GM12864 (cell line): Measurements from ENCODE around the gene SPP1.

Source experiments
- DNase-seq: peaks from one replicate; pipeline ENCODE4 v3.0.0-alpha.2; 2011; ENCODE audit warnings: low read depth
- H3K4me3 ChIP-seq: 2 replicates; pipeline ENCODE4 v1.5.1; 2011; ENCODE audit warnings: mild to moderate bottlenecking, low read depth, low read length, control low read depth
- TF ChIP-seq, protein P1 (sequence below): IDR thresholded peaks from 2 replicates; pipeline ENCODE4 v1.5.1; 2011; ENCODE audit warnings: low read depth, mild to moderate bottlenecking, moderate library complexity, low read length, control low read depth, inconsistent platforms; ENCODE audit errors: missing control alignments

SPP1 gene

DNA sequence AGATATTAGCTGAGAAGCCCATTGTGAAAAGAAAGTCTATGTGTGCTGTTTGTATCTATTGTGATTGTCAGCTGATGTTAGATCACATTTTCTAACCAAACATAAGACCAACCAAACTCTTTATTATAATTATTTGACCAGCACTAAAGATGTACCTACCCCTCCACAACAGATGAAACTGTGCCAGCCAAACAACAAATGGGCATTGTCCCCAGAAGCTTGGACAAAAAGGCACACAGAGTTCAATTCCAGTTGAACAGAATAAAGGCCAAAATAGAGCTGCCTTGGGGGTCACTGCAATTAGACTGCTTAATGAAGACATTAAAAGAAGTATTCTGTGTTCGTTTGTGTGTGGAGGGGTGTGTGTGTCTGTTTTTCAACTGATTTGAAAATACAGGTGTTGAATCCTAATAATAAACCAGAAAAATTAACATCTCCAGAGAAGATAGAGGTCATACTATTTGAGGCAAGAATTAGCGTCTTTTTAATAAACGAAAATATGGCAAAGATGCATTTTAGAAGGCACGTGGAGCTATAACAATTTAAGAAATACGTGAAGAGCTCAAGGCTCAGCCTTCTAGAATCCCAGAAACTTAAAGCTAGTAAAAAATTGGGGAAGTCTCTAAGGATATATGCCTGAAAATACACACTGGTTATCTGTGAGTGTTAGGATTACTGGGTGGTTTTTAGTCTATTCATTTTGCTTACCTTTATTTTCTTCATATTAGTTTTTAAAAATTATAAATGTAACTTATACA is 2.2 kb downstream of the SPP1 start:
- H3K4me3 ChIP-seq, result no peak overlapping the region
- DNase-seq, result no peak
- TF ChIP-seq, protein P1, sequence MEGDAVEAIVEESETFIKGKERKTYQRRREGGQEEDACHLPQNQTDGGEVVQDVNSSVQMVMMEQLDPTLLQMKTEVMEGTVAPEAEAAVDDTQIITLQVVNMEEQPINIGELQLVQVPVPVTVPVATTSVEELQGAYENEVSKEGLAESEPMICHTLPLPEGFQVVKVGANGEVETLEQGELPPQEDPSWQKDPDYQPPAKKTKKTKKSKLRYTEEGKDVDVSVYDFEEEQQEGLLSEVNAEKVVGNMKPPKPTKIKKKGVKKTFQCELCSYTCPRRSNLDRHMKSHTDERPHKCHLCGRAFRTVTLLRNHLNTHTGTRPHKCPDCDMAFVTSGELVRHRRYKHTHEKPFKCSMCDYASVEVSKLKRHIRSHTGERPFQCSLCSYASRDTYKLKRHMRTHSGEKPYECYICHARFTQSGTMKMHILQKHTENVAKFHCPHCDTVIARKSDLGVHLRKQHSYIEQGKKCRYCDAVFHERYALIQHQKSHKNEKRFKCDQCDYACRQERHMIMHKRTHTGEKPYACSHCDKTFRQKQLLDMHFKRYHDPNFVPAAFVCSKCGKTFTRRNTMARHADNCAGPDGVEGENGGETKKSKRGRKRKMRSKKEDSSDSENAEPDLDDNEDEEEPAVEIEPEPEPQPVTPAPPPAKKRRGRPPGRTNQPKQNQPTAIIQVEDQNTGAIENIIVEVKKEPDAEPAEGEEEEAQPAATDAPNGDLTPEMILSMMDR, result no peak

DNA sequence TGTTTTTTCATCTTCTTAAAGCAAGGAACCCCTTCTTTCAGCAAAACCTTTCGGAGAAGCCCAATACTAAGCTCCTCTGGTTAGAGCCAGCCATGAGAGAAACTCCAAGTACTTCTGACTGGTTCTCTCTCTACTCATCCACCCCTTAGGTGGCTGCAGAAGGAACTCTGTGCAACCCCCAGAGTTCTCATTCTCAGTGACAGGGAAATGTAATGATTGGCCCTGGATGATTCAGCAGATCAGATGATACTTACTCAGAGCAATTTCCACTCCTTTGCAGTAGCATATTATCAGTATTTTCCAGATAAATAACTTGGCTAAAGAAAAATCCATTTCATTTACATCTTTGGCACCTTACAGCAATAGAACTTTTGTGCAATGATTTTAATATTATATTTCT is 3.2 kb downstream of the SPP1 start:
- TF ChIP-seq, protein P1, result no peak
- no peak for DNase-seq
- H3K4me3 ChIP-seq, result no peak overlapping the region

DNA sequence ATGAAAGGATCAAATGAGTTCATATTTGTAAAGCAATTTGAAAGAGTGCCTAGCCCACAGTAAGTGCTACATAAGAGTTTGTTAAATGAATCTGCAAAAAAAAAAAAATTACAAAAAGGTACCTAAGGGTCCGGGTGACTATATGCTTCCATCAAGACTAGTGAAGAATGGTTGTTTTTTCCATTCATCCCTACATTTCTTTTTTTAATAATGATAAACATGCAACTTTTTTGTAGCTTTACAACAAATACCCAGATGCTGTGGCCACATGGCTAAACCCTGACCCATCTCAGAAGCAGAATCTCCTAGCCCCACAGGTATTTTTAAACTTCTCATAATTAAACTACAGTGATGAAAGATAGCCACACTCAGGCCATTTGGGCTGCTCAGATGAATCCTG is 4.3 kb downstream of the SPP1 start:
- H3K4me3 ChIP-seq, result no peak overlapping the region
- no peak for DNase-seq
- TF ChIP-seq, protein P1, result no peak

DNA sequence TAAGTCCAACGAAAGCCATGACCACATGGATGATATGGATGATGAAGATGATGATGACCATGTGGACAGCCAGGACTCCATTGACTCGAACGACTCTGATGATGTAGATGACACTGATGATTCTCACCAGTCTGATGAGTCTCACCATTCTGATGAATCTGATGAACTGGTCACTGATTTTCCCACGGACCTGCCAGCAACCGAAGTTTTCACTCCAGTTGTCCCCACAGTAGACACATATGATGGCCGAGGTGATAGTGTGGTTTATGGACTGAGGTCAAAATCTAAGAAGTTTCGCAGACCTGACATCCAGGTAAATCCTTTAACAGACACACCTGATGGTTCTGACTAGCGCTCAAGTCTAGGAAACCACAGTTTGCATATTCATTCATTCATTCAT is 6.0 kb downstream of the SPP1 start:
- TF ChIP-seq, protein P1, result no peak
- DNase-seq, result no peak

DNA sequence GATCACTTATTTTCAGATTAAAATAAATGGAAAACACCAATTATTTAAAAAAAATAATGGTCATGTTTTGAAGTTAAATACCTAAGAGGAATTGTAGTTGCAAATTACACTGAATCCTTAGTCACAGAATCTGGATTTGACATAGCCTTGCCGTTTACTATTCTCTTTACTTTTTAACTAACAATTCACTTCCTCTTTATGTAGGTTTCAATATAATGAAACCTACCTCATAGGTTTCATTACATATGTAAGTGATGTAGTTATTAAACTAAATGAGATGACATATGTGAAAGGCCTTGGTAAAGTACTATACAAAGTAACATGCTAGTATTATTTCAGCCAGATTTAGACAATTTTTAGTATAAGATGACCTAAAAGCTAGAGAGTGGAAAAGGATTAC is 6.5 kb downstream of the SPP1 start:
- DNase-seq, result no peak
- TF ChIP-seq, protein P1, result no peak
- no peak overlapping the region for H3K4me3 ChIP-seq

More for the DNA sequence above, 6.0 kb downstream of the SPP1 start:
- H3K4me3 ChIP-seq, result no peak overlapping the region

DNA sequence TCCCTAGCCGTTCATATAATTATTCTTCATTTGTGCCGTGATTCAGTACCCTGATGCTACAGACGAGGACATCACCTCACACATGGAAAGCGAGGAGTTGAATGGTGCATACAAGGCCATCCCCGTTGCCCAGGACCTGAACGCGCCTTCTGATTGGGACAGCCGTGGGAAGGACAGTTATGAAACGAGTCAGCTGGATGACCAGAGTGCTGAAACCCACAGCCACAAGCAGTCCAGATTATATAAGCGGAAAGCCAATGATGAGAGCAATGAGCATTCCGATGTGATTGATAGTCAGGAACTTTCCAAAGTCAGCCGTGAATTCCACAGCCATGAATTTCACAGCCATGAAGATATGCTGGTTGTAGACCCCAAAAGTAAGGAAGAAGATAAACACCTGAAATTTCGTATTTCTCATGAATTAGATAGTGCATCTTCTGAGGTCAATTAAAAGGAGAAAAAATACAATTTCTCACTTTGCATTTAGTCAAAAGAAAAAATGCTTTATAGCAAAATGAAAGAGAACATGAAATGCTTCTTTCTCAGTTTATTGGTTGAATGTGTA is 7.0 kb downstream of the SPP1 start:
- TF ChIP-seq, protein P1, result no peak
- DNase-seq, result no peak
- H3K4me3 ChIP-seq, result no peak overlapping the region

DNA sequence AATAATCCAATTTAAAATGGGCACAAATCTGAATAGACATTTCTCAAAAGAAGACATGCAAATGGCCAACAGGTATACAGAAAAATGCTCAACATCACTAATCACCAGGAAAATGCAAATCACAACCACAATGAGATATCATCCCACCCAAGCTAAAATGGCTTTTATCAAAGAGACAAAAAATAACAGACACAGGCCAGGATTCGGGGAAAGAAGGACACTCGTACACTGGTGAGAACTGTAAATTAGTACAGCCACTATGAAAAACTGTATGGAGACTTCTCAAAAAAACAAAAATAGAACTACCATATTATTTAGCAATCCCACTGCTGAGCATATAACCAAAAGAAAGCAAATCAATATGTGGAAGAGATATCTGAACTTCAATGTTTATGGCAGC is 8.5 kb downstream of the SPP1 start:
- no peak for DNase-seq
- TF ChIP-seq, protein P1, result no peak
- H3K4me3 ChIP-seq, result no peak overlapping the region
